GM19395 (cell line): ENCODE measurements around the gene VIPR2.

ENCODE experiments used
- ATAC-seq: cut with Tn5 transposase; IDR thresholded peaks from one replicate; pipeline ENCODE4 v1.9.1; 2021; ENCODE audit warnings: mild to moderate bottlenecking, moderate library complexity; ENCODE audit not compliant: unreplicated experiment

Gene VIPR2

GRCh38 chr7:159121476-159121875 is 23.2 kb downstream of the VIPR2 start:
- no peak for ATAC-seq

- ATAC-seq, result no peak
Measured at GRCh38 chr7:159121068-159121467, 23.6 kb downstream of the VIPR2 start.

- no peak for ATAC-seq
Measured at GRCh38 chr7:159120540-159120919, 24.1 kb downstream of the VIPR2 start.

- ATAC-seq, result no peak
Measured at GRCh38 chr7:159119851-159120539, 24.7 kb downstream of the VIPR2 start.

- ATAC-seq, result no peak
Measured at GRCh38 chr7:159119026-159119741, 25.5 kb downstream of the VIPR2 start.

GRCh38 chr7:159118623-159119022 is 26.0 kb downstream of the VIPR2 start:
- no peak for ATAC-seq

GRCh38 chr7:159118197-159118595 is 26.5 kb downstream of the VIPR2 start:
- no peak for ATAC-seq

GRCh38 chr7:159117366-159118196 is 27.1 kb downstream of the VIPR2 start:
- ATAC-seq, result no peak

GRCh38 chr7:159116581-159117339 is 27.9 kb downstream of the VIPR2 start:
- ATAC-seq, result no peak

- no peak for ATAC-seq
Measured at GRCh38 chr7:159115601-159116501, 28.8 kb downstream of the VIPR2 start.

GRCh38 chr7:159114981-159115380 is 29.7 kb downstream of the VIPR2 start:
- ATAC-seq, result no peak

- ATAC-seq, result no peak
Measured at GRCh38 chr7:159114096-159114495, 30.6 kb downstream of the VIPR2 start.

GRCh38 chr7:159113056-159113455 is 31.6 kb downstream of the VIPR2 start:
- ATAC-seq, result no peak

- no peak for ATAC-seq
Measured at GRCh38 chr7:159112136-159113011, 32.3 kb downstream of the VIPR2 start.

- ATAC-seq, result no peak
Measured at GRCh38 chr7:159109653-159110035, 35.0 kb downstream of the VIPR2 start.

- no peak for ATAC-seq
Measured at GRCh38 chr7:159108941-159109652, 35.6 kb downstream of the VIPR2 start.

GRCh38 chr7:159108491-159108890 is 36.2 kb downstream of the VIPR2 start:
- no peak for ATAC-seq

- ATAC-seq, result no peak
Measured at GRCh38 chr7:159107161-159107892, 37.3 kb downstream of the VIPR2 start.
